Activated CD4-positive, alpha-beta T cell treated with anti-CD3 and anti-CD28 coated beads, Interleukin-10, Interleukin-2, amounts not matched to agents 100 ng/mL and 50 ng/mL, durations not matched to agents 16 hours and 8 hours (primary cell): ENCODE measurements around the gene ADAR.

Experiments used
- DNase-seq: peaks from one replicate; pipeline ENCODE4 v3.0.0-alpha.2; 2020

Gene ADAR

GRCh38 chr1:154616659-154617345 lies 8.8 kb upstream of the ADAR start:
- DNase-seq: no peak

DNA sequence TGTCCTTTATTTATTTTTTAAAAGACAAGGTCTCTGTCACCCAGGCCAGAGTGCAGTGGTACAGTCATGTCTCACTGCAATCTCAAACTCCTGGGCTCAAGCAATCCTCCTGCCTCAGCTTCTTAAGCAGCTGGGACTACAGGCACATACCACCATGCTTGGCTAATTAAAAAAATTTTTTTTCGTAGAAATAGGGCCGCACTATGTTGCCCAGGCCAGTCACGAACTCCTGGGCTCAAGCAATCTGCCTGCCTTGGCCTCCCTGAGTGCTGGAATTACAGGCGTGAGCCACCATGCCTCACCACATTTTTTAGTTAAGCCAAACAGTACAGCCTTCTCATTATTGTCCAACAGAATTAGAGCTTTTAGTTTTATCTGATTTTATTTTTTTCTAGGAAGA lies 7.4 kb upstream of the ADAR start:
- no peak for DNase-seq

GRCh38 chr1:154614901-154615300 lies 6.9 kb upstream of the ADAR start:
- DNase-seq: peak; percentile 19

GRCh38 chr1:154614247-154614646 lies 6.3 kb upstream of the ADAR start:
- no peak for DNase-seq

GRCh38 chr1:154611150-154611862 lies 3.3 kb upstream of the ADAR start:
- DNase-seq: no peak

- DNase-seq: peak; percentile 55
These were observed 1.7 kb upstream of the ADAR start for GRCh38 chr1:154609398-154610380.

- DNase-seq: peak; percentile 51
These were observed 648 bp upstream of the ADAR start for GRCh38 chr1:154608397-154609270.

DNA sequence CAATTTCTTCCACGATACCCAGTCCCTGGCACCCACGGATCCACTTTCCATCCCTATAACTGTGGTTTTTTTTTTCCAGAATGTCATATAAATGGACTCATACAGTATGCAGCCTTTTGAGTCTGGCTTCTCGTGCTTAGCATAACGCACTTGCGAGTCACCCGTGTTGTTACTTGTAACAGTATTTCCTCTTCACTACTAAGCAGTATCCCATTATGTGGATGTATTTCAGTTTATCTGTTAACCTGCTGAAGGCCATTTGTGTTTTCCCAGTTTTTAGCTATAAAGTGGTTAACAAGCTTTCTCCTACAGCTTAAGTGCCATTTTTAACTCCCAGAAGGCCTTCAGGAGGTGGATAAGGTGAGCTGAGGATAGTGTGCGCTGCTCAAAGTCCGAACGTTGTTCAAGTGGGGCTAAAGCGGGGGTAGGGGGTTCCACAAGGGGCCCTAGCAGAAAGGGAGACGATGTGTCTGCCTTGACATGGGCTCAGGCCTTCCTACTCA lies 829 bp downstream of the ADAR start:
- DNase-seq: peak; percentile 22

- DNase-seq: no peak
These were observed 2.5 kb downstream of the ADAR start for GRCh38 chr1:154605534-154605933.

DNA sequence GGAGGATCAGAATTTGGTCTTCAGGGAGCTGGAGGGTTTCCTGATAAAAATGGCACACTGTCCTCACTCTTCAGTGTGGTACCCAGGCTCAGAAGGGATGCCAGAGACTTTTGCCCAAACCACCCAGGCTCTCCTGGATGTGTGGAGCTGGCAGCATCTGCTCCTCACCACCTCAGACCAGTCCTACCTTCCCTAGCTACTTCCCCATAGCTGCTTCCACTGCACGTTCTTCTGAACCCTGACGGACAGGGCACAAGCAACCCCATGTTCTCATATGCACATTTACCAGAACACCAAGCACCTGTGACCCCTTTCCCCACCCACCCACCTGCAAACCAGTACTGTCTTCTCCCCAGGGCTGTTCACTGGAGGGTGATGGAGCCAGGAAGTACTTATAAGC lies 4.7 kb downstream of the ADAR start:
- no peak for DNase-seq

- DNase-seq: no peak
These were observed 8.3 kb downstream of the ADAR start for GRCh38 chr1:154599658-154600057.

DNA sequence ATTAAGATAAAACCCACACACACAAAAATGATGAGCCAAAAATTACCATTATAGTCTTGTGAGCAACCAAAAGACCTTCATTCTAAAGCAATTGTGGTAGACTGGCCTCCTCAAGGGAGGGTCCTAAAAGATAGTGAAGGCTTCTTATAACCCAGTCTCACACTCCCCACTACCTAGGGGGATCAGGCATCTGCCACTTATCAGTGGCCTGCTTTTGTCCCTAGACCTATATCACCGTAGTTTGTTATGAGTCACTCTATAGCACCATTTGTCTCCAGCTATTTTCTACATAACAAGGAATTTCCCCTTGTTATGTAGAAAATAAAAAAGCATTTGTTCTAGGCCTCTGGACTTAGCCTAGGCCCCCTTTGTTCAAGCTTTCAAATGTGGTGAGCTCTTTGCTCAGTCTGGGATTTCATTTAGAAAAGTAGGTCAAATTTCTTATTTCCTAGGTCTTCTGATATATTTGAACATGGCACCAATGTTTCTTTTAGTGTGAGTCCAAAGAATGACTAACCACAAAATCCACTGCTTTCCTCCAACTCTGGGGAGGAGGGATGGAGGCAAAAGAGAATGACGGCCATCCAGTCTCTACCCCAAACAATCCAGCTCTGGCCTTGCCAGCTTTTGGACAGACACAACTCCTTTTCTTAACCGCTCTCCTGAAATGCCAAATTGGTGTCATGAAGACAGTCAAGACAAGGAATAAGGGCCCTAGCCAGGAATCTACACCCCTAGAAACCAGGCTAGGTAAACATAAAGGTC lies 8.9 kb downstream of the ADAR start:
- no peak for DNase-seq

DNA sequence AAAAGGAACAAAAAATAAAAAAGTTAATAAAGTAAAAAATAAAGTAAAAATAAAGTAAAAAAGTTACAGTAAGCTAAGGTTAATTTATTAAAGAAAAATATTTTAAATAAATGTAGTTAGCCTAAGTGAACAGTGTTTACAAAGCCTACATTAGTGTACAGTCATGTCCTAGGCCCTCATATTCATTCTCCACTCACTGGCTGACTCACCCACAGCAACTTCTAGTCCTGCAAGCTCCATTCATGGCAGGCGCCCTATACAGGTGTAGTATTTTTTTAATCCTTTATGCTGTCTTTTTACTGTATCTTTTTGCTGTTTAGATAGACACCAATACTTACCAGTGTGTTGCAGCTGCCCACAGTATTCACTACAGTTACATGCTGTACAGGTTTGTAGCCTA lies 12.4 kb downstream of the ADAR start:
- DNase-seq: no peak

GRCh38 chr1:154594811-154595210 lies 13.2 kb downstream of the ADAR start:
- DNase-seq: no peak

DNA sequence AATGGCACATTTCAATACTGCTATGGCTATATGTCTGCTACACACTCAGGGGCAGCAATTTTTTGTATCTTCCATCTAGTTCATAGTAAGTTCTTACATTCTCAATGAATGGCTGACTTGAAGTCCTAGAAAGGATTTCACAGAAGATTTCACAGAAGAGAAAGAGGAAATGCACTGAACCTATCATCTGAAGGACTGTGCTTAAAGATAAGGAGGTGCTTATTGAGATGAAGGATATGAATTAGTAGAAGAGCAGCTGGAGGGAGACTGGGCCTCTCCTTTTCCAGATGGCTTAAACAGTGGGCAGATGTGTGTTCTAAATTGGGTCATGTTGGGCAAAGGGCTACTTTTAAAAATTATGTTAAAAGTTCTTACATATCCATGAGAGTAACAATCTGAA lies 14.6 kb downstream of the ADAR start:
- DNase-seq: no peak

GRCh38 chr1:154591206-154591605 lies 16.8 kb downstream of the ADAR start:
- DNase-seq: no peak

DNA sequence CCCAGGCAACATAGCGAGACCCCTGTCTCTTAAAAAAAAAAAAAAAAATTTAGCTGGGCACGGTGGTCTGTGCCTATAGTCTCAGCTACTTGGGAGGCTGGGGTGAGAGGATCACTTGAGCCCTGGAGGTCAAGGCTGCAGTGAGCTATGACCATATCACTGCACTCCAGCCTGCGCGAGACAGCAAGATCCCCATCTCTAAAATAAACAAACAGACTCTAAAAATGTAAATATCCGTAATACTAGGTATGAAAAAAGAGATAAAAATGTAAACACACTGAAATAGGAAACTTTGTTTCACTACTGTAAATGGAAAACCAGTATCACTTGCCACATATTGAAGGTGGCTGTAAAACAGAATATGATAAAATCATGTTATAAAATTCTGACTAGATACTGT lies 17.2 kb downstream of the ADAR start:
- DNase-seq: no peak

- no peak for DNase-seq
These were observed 18.2 kb downstream of the ADAR start for GRCh38 chr1:154589780-154590179.

GRCh38 chr1:154586641-154587040 lies 21.3 kb downstream of the ADAR start:
- no peak for DNase-seq

- no peak for DNase-seq
These were observed 21.8 kb downstream of the ADAR start for GRCh38 chr1:154586231-154586630.

GRCh38 chr1:154584267-154584994 lies 23.6 kb downstream of the ADAR start:
- DNase-seq: no peak
